Measurements from ENCODE around the gene P2RX2. TPM values are rescaled to one million over a fixed set of nuclear protein-coding genes. Genes with fewer than 3 reads are reported as not detected.
A peak's percentile ranks its signal among the peaks of the same experiment; 100 is the strongest.

P2RX2 gene
- total and polyA plus RNA-seq, 5 donors, result not detected

- no peak for DNase-seq
- Histone ChIP-seq H3K4me1 (ENCODE audit: control insufficient read depth, insufficient read depth, low read length) (no peaks in the 10 kb centered on the region), H3K4me3 (ENCODE audit: low read length) (no peak overlapping the region), H3K27me3 (ENCODE audit: control insufficient read depth, insufficient read depth) (no peaks in the 10 kb centered on the region), H3K27ac (ENCODE audit: low read length) (no peak overlapping the region), H3K9me3 (ENCODE audit: control insufficient read depth, low read length) (no peaks in the 10 kb centered on the region)
- intact Hi-C loops (cut with DNase I), result no loop called here
- 96% methylated on average over 12 of the region's 12 CpGs for WGBS
- no peak for ATAC-seq
Observed at GRCh38 chr12:132576701-132577100, 41.9 kb upstream of the P2RX2 start.

DNA sequence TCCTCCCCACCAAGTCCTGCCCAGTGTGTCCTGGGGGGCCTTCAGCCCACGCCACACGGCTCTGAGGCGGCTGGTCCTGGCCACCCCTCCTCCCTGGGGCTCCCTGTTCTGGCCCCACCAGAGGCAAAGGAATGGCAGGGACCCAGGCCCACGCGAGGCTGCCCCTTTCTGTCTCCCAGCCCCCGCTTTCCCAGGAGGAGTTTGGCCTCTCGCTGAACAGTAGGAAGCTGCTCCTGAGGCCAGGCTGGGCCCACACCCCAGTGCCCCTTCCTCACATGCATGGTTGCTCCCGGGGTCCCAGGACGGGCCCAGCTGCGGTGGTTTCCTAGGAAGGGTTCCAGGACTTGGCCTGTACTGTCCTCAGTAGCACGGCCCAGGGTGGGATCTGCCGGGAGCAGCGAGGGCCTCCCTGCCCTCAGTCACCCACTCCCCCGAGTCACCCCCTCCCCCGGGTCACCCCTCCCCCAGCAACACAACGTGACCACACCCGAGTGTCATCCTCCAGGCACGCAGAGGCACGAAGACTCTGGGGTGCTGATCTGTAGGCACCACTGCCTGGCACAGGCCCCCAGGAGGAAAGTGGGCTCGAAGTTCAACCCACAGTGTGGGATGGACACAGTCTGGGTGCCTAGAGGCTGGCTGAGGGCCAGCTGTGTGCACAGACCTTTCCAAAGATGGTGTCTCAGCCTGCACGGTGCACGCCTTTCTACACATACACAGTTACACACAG, 41.2 kb upstream of the P2RX2 start:
- DNase-seq (peak in 1 of 3 donors; percentile 59), ATAC-seq (no peak)
- no peak overlapping the region for H3K4me3 ChIP-seq (ENCODE audit: low read length)
- H3K9me3 ChIP-seq (ENCODE audit: control insufficient read depth, low read length), result no peaks in the 10 kb centered on the region
- H3K27ac ChIP-seq (ENCODE audit: low read length), result no peak overlapping the region
- WGBS, result 88% methylated on average over 22 of the region's 22 CpGs
- H3K4me1 ChIP-seq (ENCODE audit: control insufficient read depth, insufficient read depth, low read length), result no peaks in the 10 kb centered on the region
- intact Hi-C loops (cut with DNase I), result no loop called here
- no peaks in the 10 kb centered on the region for H3K27me3 ChIP-seq (ENCODE audit: control insufficient read depth, insufficient read depth)

- 94% methylated on average over 11 of the region's 11 CpGs for WGBS
- Histone ChIP-seq H3K4me1 (ENCODE audit: control insufficient read depth, insufficient read depth, low read length) (no peaks in the 10 kb centered on the region), H3K27ac (ENCODE audit: low read length) (no peak overlapping the region), H3K27me3 (ENCODE audit: control insufficient read depth, insufficient read depth) (no peaks in the 10 kb centered on the region), H3K4me3 (ENCODE audit: low read length) (no peak overlapping the region), H3K9me3 (ENCODE audit: control insufficient read depth, low read length) (no peaks in the 10 kb centered on the region)
- ATAC-seq (no peak), DNase-seq (no peak)
- intact Hi-C loops (cut with DNase I), result no loop called here
Observed at GRCh38 chr12:132578118-132578517, 40.5 kb upstream of the P2RX2 start.

- WGBS, result 82% methylated on average over 11 of the region's 11 CpGs
- H3K4me3 ChIP-seq (ENCODE audit: low read length), result no peak overlapping the region
- ATAC-seq (no peak), DNase-seq (peak in 1 of 3 donors; percentile 41)
- H3K27ac ChIP-seq (ENCODE audit: low read length), result no peak overlapping the region
- intact Hi-C loops (cut with DNase I), result no loop called here
- no peaks in the 10 kb centered on the region for H3K4me1 ChIP-seq (ENCODE audit: control insufficient read depth, insufficient read depth, low read length)
- no peaks in the 10 kb centered on the region for H3K9me3 ChIP-seq (ENCODE audit: control insufficient read depth, low read length)
- H3K27me3 ChIP-seq (ENCODE audit: control insufficient read depth, insufficient read depth), result no peaks in the 10 kb centered on the region
Observed at GRCh38 chr12:132578826-132579225, 39.8 kb upstream of the P2RX2 start.

DNA sequence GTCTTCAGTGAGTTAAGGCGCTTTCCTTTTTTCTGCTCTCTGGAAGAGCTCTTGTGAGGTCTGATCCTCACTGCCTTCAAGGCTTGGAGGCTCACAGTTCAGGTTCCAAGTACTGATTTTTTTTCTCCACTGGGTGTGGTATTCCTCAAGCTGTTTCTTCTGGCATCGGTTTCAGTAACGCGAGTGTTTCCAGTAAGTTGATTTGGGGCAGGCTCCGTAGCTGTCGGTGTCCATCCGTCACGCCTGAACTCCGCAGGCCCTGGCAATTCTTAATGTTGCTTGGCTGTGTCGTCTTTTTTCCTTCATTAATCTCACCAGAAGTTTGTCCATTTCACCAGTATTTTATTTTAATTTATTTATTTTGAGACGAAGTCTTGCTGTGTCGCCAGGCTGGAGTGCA, 38.8 kb upstream of the P2RX2 start:
- H3K27me3 ChIP-seq (ENCODE audit: control insufficient read depth, insufficient read depth), result no peaks in the 10 kb centered on the region
- H3K27ac ChIP-seq (ENCODE audit: low read length), result no peak overlapping the region
- intact Hi-C loops (cut with DNase I), result no loop called here
- no peak overlapping the region for H3K4me3 ChIP-seq (ENCODE audit: low read length)
- H3K4me1 ChIP-seq (ENCODE audit: control insufficient read depth, insufficient read depth, low read length), result no peaks in the 10 kb centered on the region
- 71% methylated on average over 12 of the region's 12 CpGs for WGBS
- H3K9me3 ChIP-seq (ENCODE audit: control insufficient read depth, low read length), result no peaks in the 10 kb centered on the region
- DNase-seq (peak in 1 of 3 donors; percentile 76), ATAC-seq (peak; percentile 18 to 31)

GRCh38 chr12:132580701-132581292, 37.8 kb upstream of the P2RX2 start:
- no peak overlapping the region for H3K27ac ChIP-seq (ENCODE audit: low read length)
- intact Hi-C loops (cut with DNase I), result no loop called here

DNA sequence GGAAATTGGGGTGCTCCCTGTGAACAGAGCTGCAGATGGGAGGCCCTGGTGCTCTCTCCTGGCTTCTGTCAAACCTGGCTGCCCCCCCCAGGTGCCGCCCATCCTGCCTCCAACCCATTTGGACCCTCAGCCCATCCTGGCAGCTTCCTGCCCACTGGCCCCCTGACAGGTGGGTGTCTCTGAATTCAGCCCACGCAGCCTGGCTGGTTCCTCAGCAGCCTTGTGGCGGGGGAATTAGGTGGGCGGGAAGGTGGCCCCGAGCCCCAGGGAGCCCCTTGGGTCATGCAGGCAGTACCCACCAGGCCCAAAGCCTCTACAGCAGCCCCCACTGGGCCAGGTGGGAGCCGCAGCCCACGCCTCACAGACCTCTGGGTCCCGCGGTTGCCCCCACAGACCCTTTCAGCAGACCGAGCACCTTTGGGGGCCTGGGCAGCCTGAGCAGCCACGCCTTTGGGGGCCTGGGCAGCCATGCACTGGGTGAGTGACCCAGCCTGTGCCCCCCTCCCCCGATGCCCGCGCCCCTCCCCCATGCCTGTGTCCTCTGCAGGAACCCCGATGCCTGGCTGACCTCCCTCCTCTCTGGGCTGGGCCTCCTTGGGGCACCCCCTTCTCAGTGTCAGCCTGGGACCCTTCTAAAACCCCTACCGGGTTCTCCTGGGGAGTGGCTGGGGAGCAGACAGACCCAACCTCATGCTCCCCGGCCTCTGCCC, 37.1 kb upstream of the P2RX2 start:
- 80% methylated on average over 17 of the region's 17 CpGs for WGBS
- Histone ChIP-seq H3K9me3 (ENCODE audit: control insufficient read depth, low read length) (no peaks in the 10 kb centered on the region), H3K27me3 (ENCODE audit: control insufficient read depth, insufficient read depth) (no peaks in the 10 kb centered on the region), H3K4me3 (ENCODE audit: low read length) (no peak overlapping the region), H3K4me1 (ENCODE audit: control insufficient read depth, insufficient read depth, low read length) (no peaks in the 10 kb centered on the region), H3K27ac (ENCODE audit: low read length) (no peak overlapping the region)
- intact Hi-C loops (cut with DNase I), result no loop called here
- DNase-seq (peak in 2 of 3 donors; percentile 53 to 69), ATAC-seq (peak; percentile 3 to 5)

More at GRCh38 chr12:132580701-132581292, 37.8 kb upstream of the P2RX2 start:
- Histone ChIP-seq H3K4me1 (ENCODE audit: control insufficient read depth, insufficient read depth, low read length) (no peaks in the 10 kb centered on the region), H3K4me3 (ENCODE audit: low read length) (no peak overlapping the region), H3K9me3 (ENCODE audit: control insufficient read depth, low read length) (no peaks in the 10 kb centered on the region), H3K27me3 (ENCODE audit: control insufficient read depth, insufficient read depth) (no peaks in the 10 kb centered on the region)
- DNase-seq (peak in 2 of 3 donors; percentile 46 to 57), ATAC-seq (no peak)
- WGBS, result 93% methylated on average over 12 of the region's 12 CpGs

DNA sequence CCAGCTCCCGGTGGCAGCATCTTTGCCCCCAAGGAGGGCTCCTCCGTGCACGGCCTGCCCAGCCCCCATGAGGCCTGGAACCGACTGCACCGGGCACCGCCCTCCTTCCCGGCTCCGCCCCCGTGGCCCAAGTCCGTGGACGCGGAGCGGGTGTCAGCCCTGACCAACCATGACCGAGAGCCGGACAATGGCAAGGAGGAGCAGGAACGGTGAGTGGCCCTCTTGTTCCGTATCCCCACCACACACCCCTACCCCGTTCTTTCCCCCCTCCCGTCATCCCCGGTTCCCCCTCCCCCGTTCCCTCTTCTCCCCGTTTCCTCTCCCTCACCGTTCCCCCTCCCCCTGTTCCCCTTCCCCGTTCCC, 36.5 kb upstream of the P2RX2 start:
- no peaks in the 10 kb centered on the region for H3K9me3 ChIP-seq (ENCODE audit: control insufficient read depth, low read length)
- H3K27ac ChIP-seq (ENCODE audit: low read length), result no peak overlapping the region
- H3K4me1 ChIP-seq (ENCODE audit: control insufficient read depth, insufficient read depth, low read length), result no peaks in the 10 kb centered on the region
- intact Hi-C loops (cut with DNase I), result no loop called here
- ATAC-seq (peak; percentile 65 to 74), DNase-seq (peak; percentile 61 to 89 (median 87))
- WGBS, result 40% methylated on average over 24 of the region's 24 CpGs
- no peaks in the 10 kb centered on the region for H3K27me3 ChIP-seq (ENCODE audit: control insufficient read depth, insufficient read depth)
- peak overlapping the region; percentile 27 for H3K4me3 ChIP-seq (ENCODE audit: low read length)

GRCh38 chr12:132582582-132583410, 35.8 kb upstream of the P2RX2 start:
- WGBS, result 49% methylated on average over 89 of the region's 89 CpGs
- peak in 2 of 3 donors; percentile 70 to 74 for DNase-seq
- no peaks in the 10 kb centered on the region for H3K9me3 ChIP-seq (ENCODE audit: control insufficient read depth, low read length)
- intact Hi-C loops (cut with DNase I), result no loop called here
- H3K4me3 ChIP-seq (ENCODE audit: low read length), result peak overlapping the region; percentile 27
- peak; percentile 9 to 18 for ATAC-seq
- H3K27ac ChIP-seq (ENCODE audit: low read length), result no peak overlapping the region
- no peaks in the 10 kb centered on the region for H3K4me1 ChIP-seq (ENCODE audit: control insufficient read depth, insufficient read depth, low read length)
- H3K27me3 ChIP-seq (ENCODE audit: control insufficient read depth, insufficient read depth), result no peaks in the 10 kb centered on the region

GRCh38 chr12:132583411-132583710, 35.2 kb upstream of the P2RX2 start:
- no peak overlapping the region for H3K4me3 ChIP-seq (ENCODE audit: low read length)
- no peak overlapping the region for H3K27ac ChIP-seq (ENCODE audit: low read length)
- DNase-seq, result no peak
- 44% methylated on average over 50 of the region's 50 CpGs for WGBS
- H3K27me3 ChIP-seq (ENCODE audit: control insufficient read depth, insufficient read depth), result no peaks in the 10 kb centered on the region
- no peak for ATAC-seq
- no peaks in the 10 kb centered on the region for H3K9me3 ChIP-seq (ENCODE audit: control insufficient read depth, low read length)
- H3K4me1 ChIP-seq (ENCODE audit: control insufficient read depth, insufficient read depth, low read length), result no peaks in the 10 kb centered on the region
- intact Hi-C loops (cut with DNase I), result no loop called here

- intact Hi-C loops (cut with DNase I), result no loop called here
- 59% methylated on average over 29 of the region's 29 CpGs for WGBS
- Histone ChIP-seq H3K4me1 (ENCODE audit: control insufficient read depth, insufficient read depth, low read length) (no peaks in the 10 kb centered on the region), H3K27ac (ENCODE audit: low read length) (no peak overlapping the region), H3K9me3 (ENCODE audit: control insufficient read depth, low read length) (no peaks in the 10 kb centered on the region), H3K4me3 (ENCODE audit: low read length) (no peak overlapping the region), H3K27me3 (ENCODE audit: control insufficient read depth, insufficient read depth) (no peaks in the 10 kb centered on the region)
- DNase-seq (peak in 2 of 3 donors; percentile 68 to 69), ATAC-seq (no peak)
Observed at GRCh38 chr12:132583736-132584135, 34.8 kb upstream of the P2RX2 start.

Measured in right cardiac atrium (tissue), 5 donors.